ENCODE results near the gene CDK17.
A peak's percentile ranks its signal among the peaks of the same experiment; 100 is the strongest.
"Not testable (repeated sequence)": the region's sequence is repeated elsewhere in the genome, so short reads cannot be mapped to it uniquely, and the experiment has no call there.

CDK17 gene

GRCh38 chr12:96399919-96400630 is at the start of gene CDK17:
Gene CDK17, minus strand, starts transcription at chr12:96400439. Its CDS starts 65,603 bp downstream, at chr12:96334836.
- DNase-seq: peak; percentile 57

- DNase-seq: no peak
Measured at GRCh38 chr12:96448300-96448699, 48.1 kb upstream of the CDK17 start.

- no peak for DNase-seq
Measured at GRCh38 chr12:96447256-96447655, 47.0 kb upstream of the CDK17 start.

GRCh38 chr12:96445691-96446583 is 45.7 kb upstream of the CDK17 start:
- DNase-seq: no peak

- no peak for DNase-seq
Measured at GRCh38 chr12:96444399-96444798, 44.2 kb upstream of the CDK17 start.

- DNase-seq: no peak
Measured at GRCh38 chr12:96442906-96443305, 42.7 kb upstream of the CDK17 start.

GRCh38 chr12:96441816-96442215 is 41.6 kb upstream of the CDK17 start:
- DNase-seq: no peak

GRCh38 chr12:96438330-96438729 is 38.1 kb upstream of the CDK17 start:
- no peak for DNase-seq

GRCh38 chr12:96437171-96437445 is 36.9 kb upstream of the CDK17 start:
- DNase-seq: no peak

- no peak for DNase-seq
Measured at GRCh38 chr12:96436366-96437170, 36.3 kb upstream of the CDK17 start.

- no peak for DNase-seq
Measured at GRCh38 chr12:96434107-96434506, 33.9 kb upstream of the CDK17 start.

GRCh38 chr12:96432496-96433321 is 32.5 kb upstream of the CDK17 start:
- not testable (repeated sequence) for DNase-seq

GRCh38 chr12:96431067-96431466 is 30.8 kb upstream of the CDK17 start:
- DNase-seq: no peak

- no peak for DNase-seq
Measured at GRCh38 chr12:96427269-96427729, 27.1 kb upstream of the CDK17 start.

- no peak for DNase-seq
Measured at GRCh38 chr12:96425951-96426350, 25.7 kb upstream of the CDK17 start.

- DNase-seq: no peak
Measured at GRCh38 chr12:96425321-96425720, 25.1 kb upstream of the CDK17 start.

- DNase-seq: no peak
Measured at GRCh38 chr12:96424601-96425000, 24.4 kb upstream of the CDK17 start.

- DNase-seq: no peak
Measured at GRCh38 chr12:96422192-96422591, 22.0 kb upstream of the CDK17 start.

GRCh38 chr12:96421014-96421413 is 20.8 kb upstream of the CDK17 start:
- no peak for DNase-seq

GRCh38 chr12:96420277-96420835 is 20.1 kb upstream of the CDK17 start:
- no peak for DNase-seq

GRCh38 chr12:96419576-96420276 is 19.5 kb upstream of the CDK17 start:
- no peak for DNase-seq

Measured in DMS153 (cell line).